Dendritic cell treated with granulocyte-macrophage colony-stimulating factor and Interleukin-4, amounts not matched to agents 40 ng/mL and 50 ng/mL, for 4 days (primary cell): ENCODE results near the gene EML3.
A peak's percentile ranks its signal among the peaks of the same experiment; 100 is the strongest.
"Not testable (repeated sequence)": the region's sequence is repeated elsewhere in the genome, so short reads cannot be mapped to it uniquely, and the experiment has no call there.

Experiments used
- H3K27ac Mint-ChIP-seq: one replicate; pipeline ENCODE4 v1.8.0; 2022; ENCODE audit warnings: mild to moderate bottlenecking, mixed read lengths
- H3K27me3 Mint-ChIP-seq: one replicate; pipeline ENCODE4 v1.8.0; 2022; ENCODE audit warnings: mild to moderate bottlenecking, mixed read lengths
- H3K36me3 Mint-ChIP-seq: one replicate; pipeline ENCODE4 v1.8.0; 2022; ENCODE audit warnings: low read depth, mixed read lengths
- H3K4me1 Mint-ChIP-seq: one replicate; pipeline ENCODE4 v1.8.0; 2022; ENCODE audit warnings: low read depth, mixed read lengths
- H3K4me3 Mint-ChIP-seq: one replicate; pipeline ENCODE4 v1.8.0; 2022; ENCODE audit warnings: mild to moderate bottlenecking, moderate library complexity, mixed read lengths
- H3K9me3 Mint-ChIP-seq: one replicate; pipeline ENCODE4 v1.8.0; 2022; ENCODE audit warnings: mixed read lengths
- intact Hi-C: fragments of 100-400 bp; cut with micrococcal nuclease; formaldehyde crosslinking; loops from one replicate; pipeline ENCODE4 v1.15.0; 2022

The EML3 gene

DNA sequence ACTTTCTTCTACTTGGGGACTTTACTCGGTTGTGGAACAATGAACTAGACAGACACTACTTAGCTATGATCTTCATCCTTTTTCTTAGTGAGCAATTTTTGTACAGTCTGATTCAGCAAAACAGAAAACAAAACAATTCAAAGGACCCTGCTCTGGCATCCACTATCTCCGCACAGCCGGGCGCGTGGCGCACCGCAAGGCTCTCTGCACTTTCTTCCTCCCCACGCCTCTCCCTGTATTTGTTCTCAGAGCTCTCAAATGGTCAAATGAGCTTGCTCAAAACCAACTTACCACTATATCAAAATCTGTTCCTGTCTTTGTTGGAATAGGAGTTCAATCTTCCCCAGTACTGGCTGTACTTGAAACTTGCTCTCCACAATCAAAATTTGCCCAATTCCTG is 46.3 kb downstream of the EML3 start:
- Mint-ChIP-seq H3K9me3 (no peaks in the 10 kb centered on the region), H3K4me1 (peaks cover 31% of the 10 kb centered on the region), H3K36me3 (peaks cover 100% of the 10 kb centered on the region), H3K4me3 (no peak overlapping the region), H3K27ac (no peak overlapping the region), H3K27me3 (no peaks in the 10 kb centered on the region)
- intact Hi-C loops, result no loop called here

DNA sequence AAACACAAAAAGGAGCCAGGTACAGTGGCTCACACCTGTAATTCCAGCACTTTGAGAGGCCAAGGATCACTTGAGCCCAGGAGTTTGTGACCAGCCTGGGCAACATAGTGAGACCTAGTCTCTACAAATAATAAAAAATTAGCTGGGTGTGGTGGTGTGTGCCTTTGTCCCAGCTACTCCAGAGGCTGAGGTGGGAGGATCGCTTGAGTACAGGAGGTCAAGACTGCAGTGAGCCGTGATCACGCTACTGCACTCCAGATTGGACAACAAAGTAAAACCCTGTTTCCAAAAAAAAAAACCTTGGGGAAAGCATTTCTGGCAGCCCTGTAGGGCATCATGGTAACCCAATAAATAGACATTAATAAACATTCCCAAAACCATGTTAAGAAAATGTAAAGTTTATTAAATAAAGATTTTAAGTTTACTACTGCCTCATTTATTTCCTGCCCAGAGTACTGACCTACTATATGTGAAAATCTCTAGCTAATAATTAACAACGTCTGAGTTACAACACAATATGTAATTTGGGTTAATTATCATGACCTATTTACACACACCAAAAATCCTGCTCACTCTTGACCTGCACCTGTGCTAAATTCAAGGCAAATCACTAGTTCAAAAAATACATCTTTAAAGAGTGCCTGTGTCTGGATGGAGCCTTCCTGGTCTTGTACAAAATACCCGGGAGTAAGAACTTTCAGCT is 47.3 kb downstream of the EML3 start:
- Mint-ChIP-seq H3K27ac (no peak overlapping the region), H3K4me3 (no peak overlapping the region), H3K36me3 (peaks cover 100% of the 10 kb centered on the region), H3K27me3 (no peaks in the 10 kb centered on the region), H3K9me3 (no peaks in the 10 kb centered on the region), H3K4me1 (peaks cover 34% of the 10 kb centered on the region)
- intact Hi-C loops, result no loop called here

DNA sequence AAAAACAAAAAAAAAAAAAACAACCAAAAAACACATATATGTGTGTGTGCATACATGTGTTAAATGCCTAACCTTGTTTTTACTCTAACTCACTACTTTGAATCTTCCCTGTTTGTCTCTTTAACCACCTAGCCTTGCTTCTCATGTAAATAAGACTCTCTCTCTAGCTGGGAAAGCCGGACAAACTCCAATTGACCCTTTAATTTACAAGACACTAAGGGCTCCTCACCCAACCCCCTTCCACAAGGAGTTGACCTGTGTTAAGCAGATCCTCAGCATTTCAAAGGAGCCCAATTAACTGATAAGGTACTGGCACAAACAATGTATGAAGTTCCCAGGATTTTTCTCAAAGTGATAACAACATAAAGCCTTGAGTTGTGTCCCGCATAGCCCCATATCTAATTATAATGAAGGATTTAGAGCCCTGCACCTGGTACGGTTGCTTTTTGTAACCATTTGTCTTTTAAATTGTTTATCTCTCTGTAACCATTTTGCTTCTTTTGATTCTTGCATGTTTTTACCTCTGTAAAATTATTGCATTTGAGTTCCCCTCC is 50.8 kb downstream of the EML3 start:
- intact Hi-C loops, result loop anchor here (2.0 to 5.0 kb wide), 2 partner anchors 15 to 164 kb away; partner anchors contain the start of gene AHNAK
- H3K4me1 Mint-ChIP-seq, result peaks cover 52% of the 10 kb centered on the region
- H3K9me3 Mint-ChIP-seq, H3K27ac Mint-ChIP-seq, H3K27me3 Mint-ChIP-seq, H3K4me3 Mint-ChIP-seq: not testable (repeated sequence)
- peaks cover 99% of the 10 kb centered on the region for H3K36me3 Mint-ChIP-seq

GRCh38 chr11:62560566-62561103 is 51.9 kb downstream of the EML3 start:
- H3K27me3 Mint-ChIP-seq, result no peaks in the 10 kb centered on the region
- H3K9me3 Mint-ChIP-seq, result no peaks in the 10 kb centered on the region
- H3K4me3 Mint-ChIP-seq, result no peak overlapping the region
- peaks cover 55% of the 10 kb centered on the region for H3K4me1 Mint-ChIP-seq
- H3K36me3 Mint-ChIP-seq, result peaks cover 88% of the 10 kb centered on the region
- peak overlapping the region; percentile 15 for H3K27ac Mint-ChIP-seq
- intact Hi-C loops, result loop anchor here (1.0 to 5.0 kb wide), 3 partner anchors 14 to 163 kb away; partner anchors contain the start of gene AHNAK

DNA sequence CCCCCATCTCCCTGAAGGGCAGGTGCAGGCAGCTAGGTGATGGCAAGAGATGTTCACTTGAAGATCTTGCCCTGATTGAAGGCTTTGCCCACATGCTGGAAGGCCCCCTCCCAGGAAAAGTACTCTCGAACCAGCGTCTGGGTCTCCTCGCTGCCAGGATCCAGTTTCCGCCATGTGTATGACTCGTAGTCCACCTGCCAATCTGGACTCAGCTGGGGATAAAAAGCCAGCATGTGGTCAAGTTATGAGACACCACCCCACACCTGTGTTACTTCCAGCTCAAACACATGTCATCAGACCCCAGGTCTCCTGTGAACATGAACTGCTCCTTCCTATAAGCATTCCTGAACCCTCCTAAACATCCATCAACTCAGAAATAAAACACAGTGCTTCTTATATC is 52.9 kb downstream of the EML3 start:
- Mint-ChIP-seq H3K4me1 (peaks cover 63% of the 10 kb centered on the region), H3K36me3 (peaks cover 78% of the 10 kb centered on the region), H3K27ac (peak overlapping the region; percentile 15)
- not testable (repeated sequence) for H3K27me3 Mint-ChIP-seq, H3K9me3 Mint-ChIP-seq, H3K4me3 Mint-ChIP-seq
- intact Hi-C loops, result loop anchor here (1.0 to 5.0 kb wide), 3 partner anchors 13 to 162 kb away; partner anchors contain the start of gene AHNAK

DNA sequence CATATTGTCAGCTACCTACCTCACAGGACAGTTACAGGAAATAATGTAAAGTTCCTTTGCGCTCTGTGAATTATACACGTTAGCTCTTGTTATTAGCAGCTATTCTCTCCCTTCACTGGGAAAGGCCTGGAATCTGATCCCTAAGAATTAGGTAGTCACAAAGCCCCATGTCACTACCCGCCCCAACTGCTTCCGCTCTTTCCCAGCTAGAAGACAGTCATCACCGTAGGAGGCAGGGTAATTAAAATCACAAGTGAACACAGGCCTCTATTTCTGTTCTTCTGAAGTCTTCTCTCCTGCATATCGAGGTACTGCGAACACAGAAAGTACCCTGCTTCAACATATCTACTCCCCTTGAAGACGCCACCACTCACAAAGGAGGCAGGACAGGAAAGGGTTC is 53.4 kb downstream of the EML3 start:
- H3K4me1 Mint-ChIP-seq, result peaks cover 67% of the 10 kb centered on the region
- H3K9me3 Mint-ChIP-seq, result no peaks in the 10 kb centered on the region
- H3K36me3 Mint-ChIP-seq, result peaks cover 74% of the 10 kb centered on the region
- H3K4me3 Mint-ChIP-seq, result no peak overlapping the region
- intact Hi-C loops, result no loop called here
- no peaks in the 10 kb centered on the region for H3K27me3 Mint-ChIP-seq
- H3K27ac Mint-ChIP-seq, result peak overlapping the region; percentile 13

DNA sequence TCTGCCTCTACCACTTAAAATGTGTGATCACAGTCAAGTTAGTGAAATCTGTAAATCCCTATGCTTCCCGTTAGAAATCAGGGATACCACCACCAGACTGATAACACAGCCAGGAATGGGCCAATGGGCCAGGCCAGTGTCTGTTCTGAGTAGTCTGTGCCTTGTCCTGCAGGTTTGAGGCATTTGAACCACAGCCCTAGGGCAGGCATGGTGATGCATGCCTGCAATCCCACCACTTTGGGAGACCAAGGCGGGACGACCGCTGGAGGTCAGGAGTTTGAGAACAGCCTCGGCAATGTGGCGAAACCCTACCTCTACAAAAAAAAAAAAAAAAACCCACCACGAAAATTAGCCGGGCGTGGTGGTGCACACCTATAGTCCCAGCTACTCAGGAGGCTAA is 53.9 kb downstream of the EML3 start:
- Mint-ChIP-seq H3K27me3 (no peaks in the 10 kb centered on the region), H3K9me3 (no peaks in the 10 kb centered on the region), H3K4me3 (no peak overlapping the region), H3K36me3 (peaks cover 68% of the 10 kb centered on the region), H3K27ac (peak overlapping the region; percentile 13), H3K4me1 (peaks cover 68% of the 10 kb centered on the region)
- intact Hi-C loops, result no loop called here

DNA sequence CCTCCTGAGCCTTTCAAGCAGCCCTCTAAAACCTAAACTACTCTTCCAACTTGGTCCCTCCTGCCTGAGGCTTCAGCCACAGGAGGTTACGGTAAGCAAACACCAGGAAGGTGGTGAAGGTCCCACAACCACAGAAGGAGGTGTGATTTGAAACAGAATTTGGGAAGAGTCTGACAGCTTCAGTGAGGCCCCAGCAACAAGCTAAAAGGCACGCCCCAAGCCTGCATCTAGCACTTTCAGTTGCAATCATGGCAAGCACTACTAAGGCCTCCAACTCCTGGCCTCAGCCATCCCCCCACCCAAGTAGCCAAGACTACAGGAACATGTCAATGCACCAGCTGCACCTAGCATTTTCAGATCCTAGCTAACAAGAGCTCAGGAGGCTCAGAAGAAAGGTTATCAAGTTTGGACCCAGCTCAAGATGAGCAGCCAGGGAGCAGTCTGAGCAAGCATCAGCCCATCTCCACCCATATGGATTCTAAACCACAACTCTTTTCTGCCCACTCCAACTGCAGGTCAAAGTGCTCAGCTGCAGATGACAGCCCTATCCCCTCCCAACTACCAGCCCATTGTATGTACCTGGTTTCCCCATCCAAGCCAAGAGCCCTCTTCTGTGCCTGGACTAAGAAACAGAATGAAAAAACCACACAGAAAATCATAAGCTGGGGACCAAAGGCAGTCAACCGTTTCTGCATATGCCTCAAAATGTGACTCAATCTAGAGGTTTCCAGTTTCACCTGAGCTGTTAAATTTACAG is 55.5 kb downstream of the EML3 start:
- Mint-ChIP-seq H3K4me1 (peaks cover 83% of the 10 kb centered on the region), H3K9me3 (no peaks in the 10 kb centered on the region), H3K27ac (peak overlapping the region; percentile 99), H3K4me3 (peak overlapping the region; percentile 79), H3K36me3 (peaks cover 52% of the 10 kb centered on the region), H3K27me3 (no peaks in the 10 kb centered on the region)
- intact Hi-C loops, result loop anchor here (2.0 kb wide), 2 partner anchors 16 kb away; partner anchors contain the start of gene EEF1G

- intact Hi-C loops, result loop anchor here (2.0 kb wide), 2 partner anchors 15 to 17 kb away; partner anchors contain the start of gene EEF1G
- H3K27me3 Mint-ChIP-seq, result no peaks in the 10 kb centered on the region
- H3K27ac Mint-ChIP-seq, result peak overlapping the region; percentile 99
- peaks cover 44% of the 10 kb centered on the region for H3K36me3 Mint-ChIP-seq
- H3K9me3 Mint-ChIP-seq, result no peaks in the 10 kb centered on the region
- peak overlapping the region; percentile 79 for H3K4me3 Mint-ChIP-seq
- H3K4me1 Mint-ChIP-seq, result peaks cover 89% of the 10 kb centered on the region
Observed at GRCh38 chr11:62556108-62556874, 56.3 kb downstream of the EML3 start.

- no peaks in the 10 kb centered on the region for H3K9me3 Mint-ChIP-seq
- H3K4me1 Mint-ChIP-seq, result peaks cover 89% of the 10 kb centered on the region
- peaks cover 37% of the 10 kb centered on the region for H3K36me3 Mint-ChIP-seq
- H3K27ac Mint-ChIP-seq, result peak overlapping the region; percentile 99
- intact Hi-C loops, result loop anchor here (2.0 kb wide), 2 partner anchors 15 to 17 kb away; partner anchors contain the start of gene EEF1G
- peak overlapping the region; percentile 79 for H3K4me3 Mint-ChIP-seq
- no peaks in the 10 kb centered on the region for H3K27me3 Mint-ChIP-seq
Observed at GRCh38 chr11:62555464-62556107, 57.0 kb downstream of the EML3 start.

DNA sequence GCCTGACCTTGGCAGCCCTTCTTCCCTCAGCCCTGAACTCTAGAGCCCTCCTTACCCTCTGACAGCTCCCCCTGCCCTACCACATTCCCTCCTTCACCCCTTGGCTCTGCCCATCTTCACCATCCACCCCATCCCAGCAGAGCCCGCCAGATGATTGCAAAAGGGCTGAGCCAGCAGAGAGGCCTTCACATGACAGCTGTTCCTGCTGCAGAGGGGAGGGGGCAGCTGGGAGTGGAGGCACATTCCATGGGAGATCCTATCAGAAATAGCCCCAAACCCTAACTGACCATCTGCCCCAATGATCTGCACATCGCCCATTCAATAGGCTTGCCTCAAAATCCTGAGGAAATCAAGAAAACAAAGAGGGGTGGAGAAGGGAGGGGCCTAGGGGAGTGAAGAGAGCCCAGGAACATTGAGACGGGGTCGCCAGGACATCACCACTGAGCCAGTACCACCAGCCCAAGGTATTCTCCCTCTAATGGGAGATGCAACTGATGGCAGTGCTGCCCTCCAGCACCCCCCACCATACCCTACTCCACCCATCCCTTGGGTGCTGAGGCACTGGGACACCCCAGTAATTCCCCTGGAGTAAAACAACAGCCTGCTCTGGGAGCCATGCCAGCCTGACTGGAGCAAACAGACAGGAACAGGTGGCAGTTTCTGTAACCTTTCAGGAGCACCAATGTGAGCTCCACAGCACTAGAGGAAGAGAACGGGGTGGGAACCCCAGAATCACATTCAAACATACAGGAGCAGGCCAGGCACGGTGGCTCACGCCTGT is 58.0 kb downstream of the EML3 start:
- peaks cover 27% of the 10 kb centered on the region for H3K36me3 Mint-ChIP-seq
- H3K9me3 Mint-ChIP-seq, result no peaks in the 10 kb centered on the region
- H3K4me3 Mint-ChIP-seq, result peak overlapping the region; percentile 79
- peaks cover 89% of the 10 kb centered on the region for H3K4me1 Mint-ChIP-seq
- intact Hi-C loops, result no loop called here
- H3K27ac Mint-ChIP-seq, result peak overlapping the region; percentile 99
- no peaks in the 10 kb centered on the region for H3K27me3 Mint-ChIP-seq

GRCh38 chr11:62553839-62554361 is 58.7 kb downstream of the EML3 start:
- Mint-ChIP-seq H3K9me3 (no peaks in the 10 kb centered on the region), H3K27me3 (no peaks in the 10 kb centered on the region), H3K4me3 (peak overlapping the region; percentile 79), H3K36me3 (peaks cover 21% of the 10 kb centered on the region), H3K27ac (peak overlapping the region; percentile 99), H3K4me1 (peaks cover 90% of the 10 kb centered on the region)
- intact Hi-C loops, result loop anchor here (1.0 kb wide), 1 partner anchor 9 kb away; no protein-coding TSS in a partner anchor
